C4-2B (cell line): ENCODE results near the gene TRAPPC14.

ENCODE experiments used
- H3K27ac ChIP-seq: fragments of 450-650 bp; 2 replicates; pipeline ENCODE4 v1.5.1; 2017
- ZFX ChIP-seq: fragments of 450-650 bp; IDR thresholded peaks from 2 replicates; pipeline ENCODE4 v1.6.1; 2017
- TF ChIP-seq, protein P1 (sequence below): fragments of 450-650 bp; conservative IDR thresholded peaks from 2 replicates; pipeline ENCODE4 v1.5.1; 2017; ENCODE audit warnings: mild to moderate bottlenecking

TRAPPC14 gene

DNA sequence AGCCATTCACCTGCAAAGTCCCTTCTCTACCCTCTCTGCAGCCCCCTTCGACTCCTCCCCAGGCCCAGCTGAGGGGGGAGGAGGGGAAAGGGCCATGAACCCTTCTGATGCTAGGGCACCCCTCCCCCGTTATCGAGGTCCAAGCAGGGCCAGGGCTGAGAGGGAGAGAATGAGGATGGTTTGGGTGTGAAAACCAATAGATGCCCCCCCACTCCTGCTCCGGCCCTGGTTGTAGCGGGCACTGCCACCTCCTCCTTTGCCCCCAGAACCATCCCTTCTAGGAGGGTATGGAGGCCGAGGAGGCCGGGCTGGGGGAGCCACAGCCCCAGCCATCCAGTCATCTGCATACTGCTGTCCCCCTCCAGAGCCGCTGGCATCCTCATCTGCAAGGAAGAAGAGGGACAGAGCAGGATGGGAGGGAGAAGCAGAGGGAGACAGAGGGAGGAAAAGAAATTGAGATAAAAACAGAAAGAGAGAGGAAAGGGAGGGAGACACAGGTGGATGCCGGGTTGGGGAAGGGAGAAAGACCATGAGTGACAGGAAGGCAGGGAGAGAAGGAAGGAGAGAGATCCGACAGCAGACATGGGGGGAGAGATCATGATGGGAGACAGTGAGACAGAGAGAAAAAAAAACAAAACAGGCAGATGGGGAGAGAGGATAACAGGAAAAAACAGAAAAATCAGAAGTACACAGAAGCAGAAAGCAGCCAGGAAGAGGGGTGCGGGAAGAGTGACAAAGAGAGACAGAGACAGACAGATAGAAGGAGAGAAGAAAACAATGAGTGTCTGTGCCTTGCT, 11.8 kb upstream of the TRAPPC14 start:
- no peak for TF ChIP-seq ZFX
- TF ChIP-seq, protein P1, sequence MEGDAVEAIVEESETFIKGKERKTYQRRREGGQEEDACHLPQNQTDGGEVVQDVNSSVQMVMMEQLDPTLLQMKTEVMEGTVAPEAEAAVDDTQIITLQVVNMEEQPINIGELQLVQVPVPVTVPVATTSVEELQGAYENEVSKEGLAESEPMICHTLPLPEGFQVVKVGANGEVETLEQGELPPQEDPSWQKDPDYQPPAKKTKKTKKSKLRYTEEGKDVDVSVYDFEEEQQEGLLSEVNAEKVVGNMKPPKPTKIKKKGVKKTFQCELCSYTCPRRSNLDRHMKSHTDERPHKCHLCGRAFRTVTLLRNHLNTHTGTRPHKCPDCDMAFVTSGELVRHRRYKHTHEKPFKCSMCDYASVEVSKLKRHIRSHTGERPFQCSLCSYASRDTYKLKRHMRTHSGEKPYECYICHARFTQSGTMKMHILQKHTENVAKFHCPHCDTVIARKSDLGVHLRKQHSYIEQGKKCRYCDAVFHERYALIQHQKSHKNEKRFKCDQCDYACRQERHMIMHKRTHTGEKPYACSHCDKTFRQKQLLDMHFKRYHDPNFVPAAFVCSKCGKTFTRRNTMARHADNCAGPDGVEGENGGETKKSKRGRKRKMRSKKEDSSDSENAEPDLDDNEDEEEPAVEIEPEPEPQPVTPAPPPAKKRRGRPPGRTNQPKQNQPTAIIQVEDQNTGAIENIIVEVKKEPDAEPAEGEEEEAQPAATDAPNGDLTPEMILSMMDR: no peak
- no peak overlapping the region for H3K27ac ChIP-seq

DNA sequence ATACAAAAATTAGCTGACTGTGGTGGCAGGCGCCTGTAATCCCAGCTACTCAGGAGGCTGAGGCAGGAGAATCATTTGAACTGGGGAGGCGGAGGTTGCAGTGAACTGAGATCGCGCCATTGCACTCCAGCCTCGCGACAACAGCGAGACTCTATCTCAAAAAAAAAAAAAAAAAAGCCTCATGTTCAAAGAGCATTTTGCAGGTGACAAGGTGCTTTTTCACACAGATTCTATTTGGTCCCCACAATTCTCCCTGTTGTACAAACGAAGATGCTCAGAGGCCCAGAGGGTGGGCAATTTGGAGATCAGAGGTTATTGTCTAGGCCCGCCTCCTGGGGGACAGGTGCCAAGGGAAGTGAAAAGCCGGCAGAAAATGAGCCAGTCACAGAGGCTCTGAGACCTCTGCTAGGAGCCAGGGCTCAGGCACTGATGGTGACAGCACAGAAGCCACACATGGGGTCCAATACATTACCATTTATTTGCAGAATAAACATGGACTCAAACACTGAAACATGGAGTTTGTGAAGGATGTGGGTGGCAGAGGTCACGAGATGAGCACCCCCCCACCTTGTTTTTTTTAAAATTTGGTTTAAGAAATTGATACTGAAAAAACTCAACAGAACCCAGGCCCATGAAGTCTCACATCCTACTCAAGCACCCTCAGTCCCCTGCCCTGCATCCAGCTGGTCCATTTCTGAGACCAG, 10.8 kb upstream of the TRAPPC14 start:
- H3K27ac ChIP-seq: no peak overlapping the region
- no peak for TF ChIP-seq ZFX
- TF ChIP-seq, protein P1: no peak

DNA sequence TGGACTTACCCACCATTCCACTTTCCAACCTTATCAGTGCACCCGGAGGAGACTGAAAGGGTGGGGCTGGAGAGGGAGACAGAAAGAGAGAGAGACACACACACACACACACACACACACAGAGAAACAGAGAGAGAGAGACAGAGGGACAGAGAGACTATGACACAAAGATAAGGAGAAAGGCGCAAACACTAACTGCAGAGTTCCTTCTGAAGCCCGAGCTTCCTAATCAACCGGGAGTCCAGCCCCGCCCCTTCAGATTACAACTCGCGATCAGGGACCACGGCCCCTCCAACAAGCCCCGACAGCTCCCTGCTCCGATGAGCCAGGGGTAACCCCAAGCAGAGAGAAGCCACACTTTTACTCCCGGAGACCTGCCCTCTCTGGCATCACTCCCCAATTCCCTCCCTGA, 9.4 kb upstream of the TRAPPC14 start:
- H3K27ac ChIP-seq: no peak overlapping the region

DNA sequence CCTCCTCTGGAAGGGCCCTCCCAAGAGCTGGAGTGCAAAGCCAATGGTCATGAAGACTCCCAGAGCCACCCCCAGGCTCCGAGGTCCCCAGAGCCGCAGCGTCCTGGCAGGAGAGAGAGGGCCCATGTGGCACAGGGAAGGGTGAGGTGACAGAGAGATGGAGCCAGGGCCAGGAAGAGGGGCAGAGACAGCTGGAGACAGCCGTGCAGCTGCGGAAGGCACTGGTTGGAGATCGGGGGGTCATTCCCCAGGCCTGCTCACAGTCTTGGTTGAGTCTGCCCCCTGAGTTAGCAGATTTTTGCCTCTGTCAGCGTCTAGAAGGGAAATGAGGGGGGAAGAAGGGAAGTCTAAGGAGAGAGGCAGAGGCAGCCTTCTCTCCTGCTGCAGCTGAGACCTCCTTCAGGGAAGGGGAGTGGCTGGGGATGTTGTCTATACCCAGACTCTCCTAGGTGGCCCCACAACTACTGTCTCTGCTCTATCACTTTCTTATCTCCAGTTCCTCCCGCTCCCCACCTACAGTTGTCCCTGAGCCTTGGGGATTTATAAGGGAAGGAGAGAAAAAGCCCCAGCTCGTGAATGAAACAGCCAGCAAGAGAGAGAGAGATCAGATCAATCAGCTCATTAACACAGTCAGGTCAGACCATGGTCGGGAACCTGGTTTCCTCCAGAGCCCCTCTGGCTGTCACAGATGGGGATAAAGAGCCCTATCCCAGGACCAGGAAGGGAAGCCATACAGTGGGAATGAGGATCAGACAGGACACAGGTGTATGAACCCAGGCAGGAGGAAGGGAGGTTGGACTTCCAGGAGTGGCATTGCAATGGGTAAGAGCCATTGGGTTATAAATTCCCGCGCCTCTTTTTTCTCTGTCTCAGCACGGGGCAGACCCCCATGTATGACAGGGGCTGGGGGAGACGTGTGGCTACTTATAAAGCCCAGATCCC, 8.7 kb upstream of the TRAPPC14 start:
- no peak for TF ChIP-seq ZFX
- TF ChIP-seq, protein P1: no peak
- H3K27ac ChIP-seq: no peak overlapping the region

More for the DNA sequence above, 9.4 kb upstream of the TRAPPC14 start:
- TF ChIP-seq ZFX: no peak
- TF ChIP-seq, protein P1: no peak

DNA sequence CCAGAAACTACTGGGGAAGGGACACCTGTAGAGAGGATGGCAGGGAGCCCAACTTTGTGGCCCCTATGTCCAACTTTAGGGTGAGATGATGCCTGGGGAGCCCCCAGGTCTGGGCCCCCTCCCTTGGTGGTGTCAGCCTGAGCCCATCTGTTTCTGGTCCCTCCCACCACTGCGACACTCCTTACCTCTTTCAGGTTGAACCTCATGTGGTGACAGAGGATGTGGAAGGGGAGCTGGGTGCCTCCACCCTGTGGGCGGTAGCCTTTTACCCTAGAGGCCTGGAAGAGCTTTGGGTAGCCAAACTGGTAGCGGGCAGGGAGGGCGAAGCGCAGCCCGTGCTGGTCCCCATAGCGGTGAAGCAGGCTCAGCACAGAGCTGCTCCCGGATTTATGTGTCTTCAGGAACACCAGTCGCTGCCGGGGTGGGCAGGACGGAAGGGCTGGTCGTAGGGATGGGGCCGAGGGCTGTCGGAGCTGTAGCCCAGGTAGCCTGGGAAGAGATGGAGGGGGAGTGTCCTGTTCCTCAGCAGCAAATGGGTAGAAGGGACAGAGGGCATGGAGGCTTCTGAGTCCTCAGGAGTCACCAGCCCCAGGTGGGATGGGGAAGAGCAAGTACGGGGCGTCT, 7.9 kb upstream of the TRAPPC14 start:
- H3K27ac ChIP-seq: no peak overlapping the region
- TF ChIP-seq, protein P1: no peak
- TF ChIP-seq ZFX: no peak

DNA sequence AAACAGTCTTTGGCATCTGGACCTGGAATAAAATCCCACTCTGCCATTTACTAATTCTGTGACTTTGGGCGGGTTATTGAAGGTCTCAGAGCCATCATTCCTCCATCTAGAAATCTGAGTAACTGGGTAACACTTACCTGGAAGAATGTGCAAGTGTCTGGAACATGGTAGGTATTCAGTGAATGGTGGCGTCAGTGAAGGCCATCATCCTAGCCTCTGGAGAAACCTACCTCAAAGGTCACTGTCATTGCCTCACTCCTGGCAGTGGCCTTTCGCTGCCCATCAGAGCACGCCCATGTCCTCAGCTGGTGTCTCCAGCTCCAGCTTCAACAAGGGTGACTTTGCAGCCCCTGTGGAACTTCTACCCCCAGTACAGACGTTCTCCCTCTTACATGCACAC, 5.3 kb upstream of the TRAPPC14 start:
- H3K27ac ChIP-seq: no peak overlapping the region
- TF ChIP-seq, protein P1: no peak
- no peak for TF ChIP-seq ZFX
